Activated T-cell treated with anti-CD3 and anti-CD28 coated beads, Interleukin-2, amount 50 U/mL, for 1 hour (primary cell): ENCODE data around the gene C2CD4C.
"Not testable (repeated sequence)": the region's sequence is repeated elsewhere in the genome, so short reads cannot be mapped to it uniquely, and the experiment has no call there.

Source experiments
- DNase-seq: peaks from one replicate; pipeline ENCODE4 v3.0.0-alpha.2; 2020

Gene C2CD4C

DNA sequence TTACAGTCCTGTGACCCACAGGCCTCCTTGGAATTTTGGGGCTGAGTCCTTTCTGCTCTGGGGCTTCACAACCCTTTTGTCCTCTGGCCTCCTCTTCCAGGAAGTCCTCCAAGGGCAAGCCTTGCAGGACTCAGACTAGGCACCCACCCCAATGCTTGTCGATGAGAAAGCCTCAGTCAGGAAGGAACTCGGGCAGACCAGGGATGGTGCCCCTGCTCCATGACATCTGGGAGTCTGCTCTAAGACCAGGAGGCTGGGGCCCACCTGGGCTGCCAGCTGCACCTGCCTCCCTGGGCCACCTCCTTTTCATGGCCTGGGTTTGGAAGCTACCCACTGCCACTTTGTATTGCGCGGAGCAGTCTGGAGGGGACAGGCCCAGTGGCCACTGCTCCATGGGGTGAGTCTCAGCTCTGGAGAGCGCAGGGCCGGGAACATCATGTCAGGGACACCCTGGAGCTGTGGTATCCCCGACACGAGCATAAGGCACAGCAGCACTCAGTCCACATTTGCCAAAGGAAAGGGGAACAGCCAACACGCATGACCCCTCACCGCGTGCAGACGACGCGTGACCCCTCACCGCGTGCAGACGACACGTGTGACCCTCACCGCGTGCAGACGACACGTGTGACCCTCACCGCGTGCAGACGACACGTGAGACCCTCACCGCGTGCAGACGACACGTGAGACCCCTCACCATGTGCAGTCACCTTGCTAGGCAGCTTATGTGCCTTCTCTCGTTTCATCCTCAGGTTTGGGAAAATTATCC, 10.8 kb downstream of the C2CD4C start:
- no peak for DNase-seq

DNA sequence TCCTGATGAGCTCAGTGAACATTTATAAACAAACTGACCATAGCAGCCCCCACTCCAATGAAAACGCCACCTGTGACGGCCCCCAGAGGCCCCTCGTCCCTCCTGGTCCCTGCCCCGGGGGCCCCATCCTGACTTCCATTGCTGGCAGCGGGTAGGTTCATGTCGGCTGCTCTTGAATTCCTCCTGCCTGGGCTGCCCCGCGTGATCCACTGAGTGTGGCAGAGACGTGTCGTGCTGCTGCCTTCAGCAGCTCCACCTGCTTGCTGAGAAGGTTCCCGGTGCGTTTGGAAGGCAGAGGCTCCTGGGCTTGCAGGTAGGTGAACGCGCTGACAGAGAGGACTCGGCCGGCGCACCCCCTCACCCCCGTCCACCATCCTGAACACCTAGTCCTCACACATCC, 11.6 kb downstream of the C2CD4C start:
- DNase-seq, result no peak

DNA sequence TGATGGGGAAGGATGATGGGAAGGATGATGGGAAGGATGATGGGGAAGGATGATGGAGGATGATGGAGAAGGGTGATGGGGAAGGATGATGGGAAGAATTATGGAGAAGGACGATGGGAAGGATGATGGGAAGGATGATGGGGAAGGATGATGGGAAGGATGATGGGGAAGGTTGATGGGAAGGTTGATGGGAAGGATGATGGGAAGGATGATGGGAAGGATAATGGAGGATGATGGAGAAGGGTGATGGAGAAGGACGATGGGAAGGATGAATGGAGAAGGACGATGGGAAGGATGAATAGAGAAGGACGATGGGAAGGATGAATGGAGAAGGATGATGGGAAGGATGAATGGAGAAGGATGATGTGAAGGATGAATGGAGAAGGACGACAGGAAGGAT, 13.5 kb downstream of the C2CD4C start:
- no peak for DNase-seq

DNA sequence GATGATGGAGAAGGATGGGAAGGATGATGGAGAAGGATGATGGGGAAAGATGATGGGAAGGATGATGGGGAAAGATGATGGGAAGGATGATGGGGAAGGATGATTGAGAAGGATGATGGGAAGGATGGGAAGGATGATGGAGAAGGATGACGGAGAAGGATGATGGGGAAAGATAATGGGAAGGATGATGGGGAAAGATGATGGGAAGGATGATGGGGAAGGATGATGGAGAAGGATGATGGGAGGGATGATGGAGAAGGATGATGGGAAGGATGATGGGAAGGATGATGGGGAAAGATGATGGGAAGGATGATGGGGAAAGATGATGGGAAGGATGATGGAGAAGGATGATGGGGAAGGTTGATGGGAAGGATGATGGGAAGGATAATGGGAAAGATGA, 14.1 kb downstream of the C2CD4C start:
- not testable (repeated sequence) for DNase-seq

DNA sequence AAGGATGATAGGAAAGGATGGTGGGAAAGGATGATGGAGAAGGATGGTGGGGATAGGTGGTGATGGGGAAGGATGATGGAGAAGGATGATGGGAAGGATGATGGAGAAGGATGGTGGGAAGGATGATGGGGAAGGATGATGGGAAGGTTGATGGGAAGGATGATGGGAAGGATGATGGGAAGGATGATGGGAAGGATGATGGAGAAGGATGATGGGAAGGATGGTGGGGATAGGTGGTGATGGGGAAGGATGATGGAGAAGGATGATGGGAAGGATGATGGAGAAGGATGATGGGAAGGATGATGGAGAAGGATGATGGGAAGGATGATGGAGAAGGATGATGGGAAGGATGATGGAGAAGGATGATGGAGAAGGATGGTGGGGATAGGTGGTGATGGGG, 15.4 kb downstream of the C2CD4C start:
- DNase-seq, result not testable (repeated sequence)

DNA sequence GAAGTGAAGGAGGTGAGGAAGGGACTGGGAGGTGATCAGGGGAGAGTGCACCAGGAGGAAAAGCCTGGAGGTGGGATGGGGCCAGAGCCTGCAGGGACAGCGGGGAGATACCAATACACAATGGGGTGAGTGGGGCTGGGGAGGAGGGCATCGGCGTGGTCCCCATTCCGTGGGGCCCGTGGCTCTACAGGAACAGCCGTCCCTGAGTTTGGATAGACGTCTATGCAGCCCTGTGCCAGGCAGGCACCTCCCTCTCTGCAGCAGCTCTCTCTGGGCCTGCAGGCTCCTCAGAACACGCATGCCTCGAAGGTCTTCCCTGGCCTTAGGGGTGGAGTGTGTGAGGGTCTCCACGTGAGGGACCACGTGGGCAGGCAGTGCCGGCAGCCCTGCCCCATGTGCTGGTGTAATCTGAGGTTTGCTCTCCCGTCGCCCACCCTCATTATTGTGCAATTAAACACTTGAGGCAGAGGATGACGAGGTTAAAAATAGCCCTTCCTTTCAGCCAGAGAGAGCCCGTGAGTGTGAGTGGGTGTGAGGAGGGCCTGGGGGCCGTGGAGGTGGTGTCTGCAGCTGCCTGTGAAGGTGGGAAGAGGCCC, 16.5 kb downstream of the C2CD4C start:
- no peak for DNase-seq

DNA sequence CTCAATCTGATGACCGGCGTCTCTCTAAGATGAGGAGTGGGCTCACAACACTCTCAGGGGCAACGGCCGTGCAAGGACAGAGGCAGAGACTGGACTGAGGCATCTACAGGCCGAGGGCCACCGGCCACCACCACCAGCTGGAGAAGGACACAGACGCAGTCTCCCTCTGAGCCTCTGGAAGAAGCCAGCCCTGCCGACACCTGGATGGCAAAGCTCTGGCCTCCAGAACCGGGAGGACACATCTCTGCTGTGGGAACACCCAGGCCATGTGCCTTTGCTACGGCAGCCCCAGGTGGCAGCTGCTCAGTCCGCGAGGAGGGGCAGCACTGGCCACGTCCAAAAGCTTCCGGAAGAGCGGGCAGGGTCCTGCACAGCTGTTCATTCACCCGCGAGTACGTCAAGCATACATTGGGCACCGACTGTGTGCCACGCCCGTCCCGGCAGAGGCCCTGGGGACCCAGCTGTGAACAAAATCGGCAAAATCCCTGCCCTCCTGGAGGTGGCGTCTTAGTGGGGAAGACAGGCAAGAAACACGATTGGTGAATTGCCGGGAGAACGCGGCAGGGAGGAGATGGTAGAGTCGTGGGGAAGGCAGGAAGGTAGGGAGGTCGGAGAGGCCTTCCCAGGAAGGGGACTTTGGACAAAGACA, 17.1 kb downstream of the C2CD4C start:
- no peak for DNase-seq

DNA sequence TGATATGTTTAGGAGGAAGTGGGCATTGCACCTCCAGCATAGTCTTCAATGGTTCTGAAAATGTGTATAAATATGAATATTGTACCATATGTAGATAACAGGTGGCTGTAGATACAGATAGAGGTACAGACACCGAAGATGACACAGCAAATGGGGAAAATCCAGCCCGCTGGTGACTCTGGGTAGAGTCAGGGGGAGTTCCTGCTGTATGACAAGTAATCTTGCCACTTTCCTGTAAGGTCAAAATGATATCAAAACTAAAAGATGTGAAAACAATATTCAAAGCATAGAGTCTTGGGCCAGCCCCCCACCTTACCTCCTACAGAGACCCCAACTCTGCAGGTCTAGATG, 17.8 kb downstream of the C2CD4C start:
- DNase-seq, result no peak

DNA sequence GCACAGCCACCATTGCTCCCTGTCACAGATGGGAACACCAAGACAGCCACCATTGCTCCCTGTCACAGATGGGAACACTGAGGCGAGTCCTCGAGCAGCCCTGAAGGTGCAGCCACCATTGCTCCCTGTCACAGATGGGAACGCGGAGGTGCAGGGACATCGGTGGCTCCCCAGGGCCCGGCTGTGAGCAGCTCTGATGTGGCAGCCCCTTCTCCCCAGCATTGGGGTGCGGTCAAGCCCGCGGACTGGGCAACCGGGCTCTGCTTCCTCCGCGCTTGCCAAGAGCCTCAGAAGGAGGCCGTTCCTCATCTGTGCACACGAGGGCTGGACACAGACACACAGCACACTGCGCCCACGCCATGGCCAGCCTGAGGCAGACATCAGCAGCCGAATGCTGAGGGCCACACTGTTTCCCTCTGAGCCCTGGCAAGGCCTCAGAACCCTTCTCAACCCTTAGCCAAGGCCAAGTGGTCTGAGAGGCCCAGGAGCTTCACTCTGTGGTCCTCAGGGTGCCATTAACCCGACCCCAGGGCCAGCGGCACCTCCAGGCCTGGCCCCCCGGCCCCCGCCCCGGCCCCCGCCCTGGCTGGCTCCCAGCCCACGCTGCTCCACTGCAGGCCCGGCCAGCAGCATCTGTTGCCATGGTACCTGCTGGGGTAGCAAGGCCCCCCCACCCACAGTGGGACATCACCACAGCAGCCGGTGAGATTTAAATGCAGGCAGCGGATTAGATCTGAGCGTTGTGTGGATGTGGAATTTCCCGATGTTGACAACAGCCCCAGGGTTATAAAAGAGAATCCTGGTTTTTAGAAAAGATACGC, 18.4 kb downstream of the C2CD4C start:
- no peak for DNase-seq

DNA sequence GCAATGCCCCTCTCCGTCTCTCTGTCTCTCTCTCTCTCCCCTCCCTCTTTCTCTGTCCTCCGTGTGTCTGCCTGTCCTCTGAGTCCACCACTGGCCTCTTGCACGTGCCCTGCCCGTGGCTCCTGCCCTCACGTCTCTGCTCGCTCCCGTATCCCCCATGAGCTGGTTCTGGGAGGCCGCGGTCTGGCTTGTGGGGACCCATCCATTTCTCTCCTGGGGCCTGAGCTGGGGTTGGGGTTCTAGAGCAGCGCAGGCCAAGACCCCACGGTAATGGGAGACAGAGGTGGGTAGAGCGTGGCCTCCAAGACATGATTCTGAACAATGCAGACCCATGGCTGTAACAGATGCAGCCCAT, 19.0 kb downstream of the C2CD4C start:
- DNase-seq, result no peak

DNA sequence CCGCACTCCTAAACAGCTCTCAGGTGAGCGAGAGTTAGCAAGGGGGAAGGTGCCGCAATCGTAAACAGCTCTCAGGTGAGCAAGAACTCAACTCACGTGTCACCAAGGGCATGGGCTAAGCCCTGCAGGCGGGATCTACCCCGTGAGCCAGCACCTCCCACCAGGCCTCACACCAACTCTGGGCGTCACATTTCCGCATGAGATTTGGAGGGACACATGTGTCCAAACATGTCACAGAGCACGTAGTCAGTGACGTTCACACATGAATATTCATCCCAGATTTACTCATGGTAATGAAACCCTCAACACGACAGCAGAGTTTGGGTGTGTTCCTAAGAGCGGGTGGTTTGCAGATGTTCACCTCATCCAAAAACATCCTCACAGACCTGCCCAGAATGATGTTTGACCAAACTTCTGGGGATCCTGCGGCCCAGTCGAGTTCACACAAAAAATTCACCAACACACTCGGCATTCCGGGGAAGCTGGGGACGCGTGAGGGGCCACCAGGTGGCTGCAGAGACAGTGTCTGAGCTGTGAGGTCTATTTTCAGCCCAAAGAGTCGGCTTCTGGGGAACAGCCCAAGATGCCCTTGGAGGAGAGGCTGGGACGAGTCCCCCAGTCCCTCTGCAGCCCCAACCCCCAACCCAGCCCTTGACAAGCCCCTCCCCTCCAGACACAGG, 19.6 kb downstream of the C2CD4C start:
- no peak for DNase-seq

DNA sequence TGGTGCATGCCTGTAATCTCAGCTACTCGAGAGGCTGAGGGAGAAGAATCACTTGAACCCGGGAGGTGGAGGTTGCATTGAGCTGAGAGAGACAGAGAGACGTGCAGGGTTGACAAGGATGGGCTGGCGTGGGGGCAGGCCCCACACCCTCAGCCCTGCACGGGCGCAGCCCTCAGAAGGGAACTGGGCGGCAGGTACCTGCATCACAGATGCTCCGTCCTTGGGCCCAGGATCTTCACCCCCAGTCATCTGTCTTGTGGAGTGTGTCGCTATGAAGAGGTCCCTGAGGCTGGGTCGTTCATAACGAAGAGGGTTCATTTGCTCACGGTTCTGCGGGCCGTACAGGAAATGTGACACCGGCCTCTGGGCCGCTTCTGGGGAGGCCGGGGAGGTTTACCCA, 20.3 kb downstream of the C2CD4C start:
- DNase-seq, result no peak

DNA sequence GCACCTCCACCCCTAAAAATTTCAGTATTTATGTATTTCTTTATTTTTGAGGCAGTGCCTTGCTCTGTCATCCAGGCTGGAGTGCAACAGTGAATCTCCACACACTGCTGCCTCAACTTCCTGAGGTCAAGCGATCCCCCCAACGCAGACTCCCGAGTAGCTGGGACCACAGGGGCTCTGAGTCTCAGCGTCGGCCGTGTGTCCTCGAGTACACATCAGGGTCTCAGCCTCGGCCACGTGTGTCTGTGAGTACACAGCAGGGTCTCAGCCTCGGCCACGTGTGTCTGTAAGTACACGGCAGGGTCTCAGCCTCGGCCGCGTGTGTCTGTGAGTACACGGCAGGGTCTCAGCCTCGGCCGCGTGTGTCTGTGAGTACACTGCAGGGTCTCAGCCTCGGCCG, 21.2 kb downstream of the C2CD4C start:
- DNase-seq, result no peak

DNA sequence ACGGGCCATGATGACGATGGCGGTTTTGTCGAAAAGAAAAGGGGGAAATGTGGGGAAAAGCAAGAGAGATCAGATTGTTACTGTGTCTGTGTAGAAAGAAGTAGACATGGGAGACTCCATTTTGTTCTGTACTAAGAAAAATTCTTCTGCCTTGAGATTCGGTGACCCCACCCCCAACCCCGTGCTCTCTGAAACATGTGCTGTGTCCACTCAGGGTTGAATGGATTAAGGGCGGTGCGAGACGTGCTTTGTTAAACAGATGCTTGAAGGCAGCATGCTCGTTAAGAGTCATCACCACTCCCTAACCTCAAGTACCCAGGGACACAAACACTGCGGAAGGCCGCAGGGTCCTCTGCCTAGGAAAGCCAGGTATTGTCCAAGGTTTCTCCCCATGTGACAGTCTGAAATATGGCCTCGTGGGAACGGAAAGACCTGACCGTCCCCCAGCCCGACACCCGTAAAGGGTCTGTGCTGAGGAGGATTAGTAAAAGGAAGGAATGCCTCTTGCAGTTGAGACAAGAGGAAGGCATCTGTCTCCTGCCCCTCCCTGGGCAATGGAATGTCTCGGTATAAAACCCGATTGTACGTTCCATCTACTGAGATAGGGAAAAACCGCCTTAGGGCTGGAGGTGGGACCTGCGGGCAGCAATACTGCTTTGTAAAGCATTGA, 22.2 kb downstream of the C2CD4C start:
- not testable (repeated sequence) for DNase-seq

DNA sequence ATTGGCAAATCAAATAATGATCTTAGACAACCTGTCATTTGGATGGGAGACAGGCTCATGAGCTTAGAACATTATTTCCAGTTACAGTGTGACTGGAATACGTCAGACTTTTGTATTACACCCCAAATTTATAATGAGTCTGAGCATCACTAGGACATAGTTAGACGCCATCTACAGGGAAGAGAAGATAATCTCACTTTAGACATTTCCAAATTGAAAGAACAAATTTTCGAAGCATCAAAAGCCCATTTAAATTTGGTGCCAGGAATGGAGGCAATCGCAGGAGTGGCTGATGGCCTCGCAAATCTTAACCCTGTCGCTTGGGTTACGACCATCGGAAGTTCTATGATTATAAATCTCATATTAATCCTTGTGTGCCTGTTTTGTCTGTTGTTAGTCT, 22.8 kb downstream of the C2CD4C start:
- not testable (repeated sequence) for DNase-seq

DNA sequence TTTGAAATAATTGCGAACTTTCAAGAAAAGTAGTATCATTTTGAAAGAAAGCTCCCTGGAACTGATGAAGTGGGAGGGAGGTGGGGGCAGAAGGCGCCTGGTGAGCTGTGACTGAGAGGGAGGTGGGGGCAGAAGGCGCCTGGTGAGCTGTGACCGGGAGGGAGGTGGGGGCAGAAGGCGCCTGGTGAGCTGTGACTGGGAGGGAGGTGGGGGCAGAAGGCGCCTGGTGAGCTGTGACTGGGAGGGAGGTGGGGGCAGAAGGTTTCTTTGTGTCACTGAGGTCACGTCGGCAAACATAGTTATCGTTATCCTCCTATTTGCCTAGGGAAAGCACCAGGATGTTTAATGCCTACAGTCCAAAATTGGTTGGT, 24.2 kb downstream of the C2CD4C start:
- DNase-seq, result no peak

DNA sequence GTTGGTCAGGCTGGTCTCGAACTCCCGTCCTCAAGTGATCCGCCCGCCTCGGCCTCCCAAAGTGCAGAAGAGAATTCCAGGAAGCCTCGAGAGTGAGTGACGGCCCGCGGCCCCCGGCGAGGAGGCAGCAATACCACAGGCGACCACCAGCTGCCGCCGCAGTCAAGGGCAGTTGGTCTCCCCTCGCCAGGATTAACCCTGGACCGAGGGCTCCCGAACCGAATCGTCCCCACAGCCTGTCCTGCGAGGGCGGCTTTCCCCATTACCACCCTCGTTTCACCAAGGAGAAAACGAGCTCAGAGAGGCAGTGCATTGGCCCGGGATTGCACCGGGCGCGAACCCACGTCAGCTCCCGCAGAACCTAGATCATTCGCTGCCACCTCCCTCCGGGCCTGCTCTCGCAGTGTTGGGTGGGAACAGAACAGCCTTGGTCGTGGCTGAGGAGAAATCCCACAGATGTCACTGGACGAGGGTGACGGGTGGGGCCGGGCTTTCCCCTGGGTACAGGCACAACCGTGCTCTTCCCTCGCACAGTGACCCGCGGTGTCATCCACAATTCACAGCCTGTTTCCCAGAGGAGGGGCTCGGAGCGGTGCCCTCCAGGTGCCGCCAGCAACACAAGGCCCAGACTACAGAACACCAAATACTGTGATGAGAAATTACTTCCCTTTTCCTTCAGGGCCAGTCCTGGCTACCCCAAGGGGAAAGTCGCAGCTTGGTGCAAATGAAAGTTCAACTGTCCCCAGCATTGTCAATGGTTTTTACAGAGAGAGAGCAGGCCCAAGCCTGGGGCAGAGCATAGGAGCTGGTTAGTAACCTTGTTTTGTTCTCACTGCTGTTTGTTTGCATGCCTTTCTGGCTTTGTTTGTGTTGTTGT, 24.8 kb downstream of the C2CD4C start:
- DNase-seq, result no peak

DNA sequence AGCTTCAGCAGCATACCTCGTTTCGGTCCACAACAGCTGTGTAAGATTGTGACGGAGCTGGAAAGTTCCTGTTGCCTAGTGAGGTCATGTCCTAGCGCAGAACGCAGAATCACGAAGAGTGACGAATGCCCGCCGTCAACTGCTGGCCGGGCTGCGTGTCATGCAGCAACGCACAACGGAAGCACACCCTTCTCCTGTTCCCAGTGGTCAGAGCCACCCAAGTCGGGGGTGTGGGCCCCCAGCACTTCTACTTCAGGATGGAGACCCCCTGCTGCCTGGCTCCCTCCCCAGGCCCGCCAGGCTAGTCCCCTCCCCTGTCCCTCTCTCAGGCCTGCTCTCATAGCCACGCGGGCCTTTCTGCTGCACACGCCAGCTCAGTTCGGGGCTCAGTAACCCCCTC, 25.9 kb downstream of the C2CD4C start:
- DNase-seq, result no peak

DNA sequence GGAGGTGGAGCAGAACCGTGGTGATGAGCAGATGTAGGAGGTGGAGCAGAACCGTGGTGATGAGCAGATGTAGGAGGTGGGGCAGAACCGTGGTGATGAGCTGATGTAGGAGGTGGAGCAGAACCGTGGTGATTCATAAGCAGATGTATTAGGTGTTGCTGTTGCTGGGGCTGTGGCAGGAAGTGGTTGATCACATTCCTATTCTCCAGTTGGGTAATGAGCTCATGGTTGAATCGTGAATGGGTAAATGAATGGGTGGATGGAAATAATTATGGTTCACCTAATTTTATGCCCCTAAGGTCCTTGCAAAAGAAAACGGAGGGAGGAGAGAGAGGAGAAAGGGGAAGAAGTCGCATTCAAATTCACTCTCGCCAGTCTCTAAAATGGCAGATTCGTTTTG, 26.4 kb downstream of the C2CD4C start:
- not testable (repeated sequence) for DNase-seq

DNA sequence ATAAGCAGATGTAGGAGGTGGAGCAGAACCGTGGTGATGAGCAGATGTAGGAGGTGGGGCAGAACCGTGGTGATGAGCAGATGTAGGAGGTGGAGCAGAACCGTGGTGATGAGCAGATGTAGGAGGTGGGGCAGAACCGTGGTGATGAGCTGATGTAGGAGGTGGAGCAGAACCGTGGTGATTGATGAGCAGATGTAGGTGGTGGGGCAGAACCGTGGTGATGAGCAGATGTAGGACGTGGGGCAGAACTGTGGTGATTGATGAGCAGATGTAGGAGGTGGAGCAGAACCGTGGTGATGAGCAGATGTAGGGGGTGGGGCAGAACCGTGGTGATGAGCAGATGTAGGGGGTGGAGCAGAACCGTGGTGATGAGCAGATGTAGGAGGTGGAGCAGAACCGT, 27.0 kb downstream of the C2CD4C start:
- peak; percentile 23 for DNase-seq

DNA sequence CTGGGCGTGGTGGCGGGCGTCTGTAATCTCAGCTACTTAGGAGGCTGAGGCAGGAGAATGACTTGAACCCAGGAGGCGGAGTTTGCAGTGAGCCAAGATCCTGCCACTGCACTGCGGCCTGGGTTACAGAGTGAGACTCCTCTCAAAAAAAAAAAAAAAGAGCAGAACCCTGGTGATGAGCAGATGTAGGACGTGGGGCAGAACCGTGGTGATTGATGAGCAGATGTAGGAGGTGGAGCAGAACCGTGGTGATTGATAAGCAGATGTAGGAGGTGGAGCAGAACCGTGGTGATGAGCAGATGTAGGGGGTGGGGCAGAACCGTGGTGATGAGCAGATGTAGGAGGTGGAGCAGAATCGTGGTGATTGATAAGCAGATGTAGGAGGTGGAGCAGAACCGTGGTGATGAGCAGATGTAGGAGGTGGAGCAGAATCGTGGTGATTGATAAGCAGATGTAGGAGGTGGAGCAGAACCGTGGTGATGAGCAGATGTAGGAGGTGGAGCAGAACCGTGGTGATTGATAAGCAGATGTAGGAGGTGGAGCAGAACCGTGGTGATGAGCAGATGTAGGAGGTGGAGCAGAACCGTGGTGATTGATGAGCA, 28.2 kb downstream of the C2CD4C start:
- DNase-seq, result not testable (repeated sequence)
